GM12873 (cell line): Measurements from ENCODE around the gene ZNF382.

ENCODE experiments used
- CTCF ChIP-seq: IDR thresholded peaks from 2 replicates; pipeline ENCODE4 v1.5.1; 2012; ENCODE audit warnings: low read depth, mild to moderate bottlenecking, moderate library complexity, low read length, control low read depth; ENCODE audit not compliant: insufficient read depth; ENCODE audit errors: missing control alignments

ZNF382 gene

GRCh38 chr19:36605101-36605876 lies at the start of gene ZNF382:
Gene ZNF382 (plus strand): TSS chr19:36605313. CDS start chr19:36609915, 4,602 bp downstream.
- no peak for TF ChIP-seq CTCF

GRCh38 chr19:36564391-36564790 lies 40.7 kb upstream of the ZNF382 start:
- TF ChIP-seq CTCF: no peak

GRCh38 chr19:36572593-36573019 lies 32.5 kb upstream of the ZNF382 start:
- no peak for TF ChIP-seq CTCF

GRCh38 chr19:36573020-36573894 lies 31.9 kb upstream of the ZNF382 start, which contains the start of gene ZNF529:
Gene ZNF529 (minus strand): TSS chr19:36573292. CDS start chr19:36572346, 946 bp downstream.
- peak; percentile 10 for TF ChIP-seq CTCF

GRCh38 chr19:36573895-36574720 lies 31.0 kb upstream of the ZNF382 start:
- no peak for TF ChIP-seq CTCF

- no peak for TF ChIP-seq CTCF
Measured at GRCh38 chr19:36574741-36575140, 30.4 kb upstream of the ZNF382 start.
